NCI-H2107 (cell line): ENCODE measurements around the gene MMP13.
"Not testable (repeated sequence)": the region's sequence is repeated elsewhere in the genome, so short reads cannot be mapped to it uniquely, and the experiment has no call there.

Source experiments
- DNase-seq: peaks from one replicate; lab custom pipeline; 2025; lab: John Stamatoyannopoulos, UW

Gene MMP13

DNA sequence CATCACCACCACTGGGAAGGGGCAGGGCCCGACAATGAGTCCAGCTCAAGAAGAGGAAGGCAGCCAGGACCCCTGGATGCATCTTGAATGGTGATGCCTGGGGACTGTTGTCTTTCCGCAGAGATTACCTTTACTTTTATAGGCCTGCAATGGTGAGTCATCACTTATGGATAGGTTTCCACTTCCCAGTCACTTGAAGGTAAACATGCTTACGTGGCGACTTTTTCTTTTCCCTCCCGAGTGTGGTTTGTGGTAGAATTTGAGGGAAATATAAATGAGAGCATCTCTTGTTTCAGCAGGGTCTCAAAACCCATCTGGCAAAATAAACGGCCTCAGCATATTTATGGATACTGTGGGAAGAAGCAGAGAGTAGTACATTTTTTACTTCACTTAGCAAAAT is at the start of gene MMP13:
Gene MMP13 (minus strand): TSS at position 109 of the 400 bp plus-strand sequence. CDS start 27 bp downstream, at position 82.
- no peak for DNase-seq

DNA sequence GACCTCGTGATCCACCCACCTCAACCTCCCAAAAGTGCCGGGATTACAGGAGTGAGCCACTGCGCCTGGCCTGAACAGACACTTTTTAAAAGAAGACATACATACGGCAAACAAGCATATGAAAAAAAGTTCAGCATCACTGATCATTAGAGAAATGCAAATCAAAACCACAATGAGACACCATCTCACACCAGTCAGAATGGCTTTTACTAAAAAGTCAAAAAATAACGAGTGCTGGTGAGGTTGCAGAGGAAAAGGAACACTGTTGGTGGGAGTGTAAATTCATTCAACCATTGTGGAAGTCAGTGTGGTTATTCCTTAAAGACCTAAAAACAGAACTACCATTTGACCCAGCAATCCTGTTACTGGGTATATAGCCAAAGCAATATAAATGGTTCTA is 48.7 kb upstream of the MMP13 start:
- not testable (repeated sequence) for DNase-seq

GRCh38 chr11:102994105-102994504 is 38.6 kb upstream of the MMP13 start:
- DNase-seq: no peak

GRCh38 chr11:102991776-102992175 is 36.2 kb upstream of the MMP13 start:
- DNase-seq: no peak

- no peak for DNase-seq
These were observed 34.6 kb upstream of the MMP13 start for GRCh38 chr11:102990145-102990544.

- DNase-seq: no peak
These were observed 34.0 kb upstream of the MMP13 start for GRCh38 chr11:102989379-102990047.

GRCh38 chr11:102986815-102987214 is 31.3 kb upstream of the MMP13 start:
- no peak for DNase-seq

- DNase-seq: no peak
These were observed 30.3 kb upstream of the MMP13 start for GRCh38 chr11:102985850-102986249.

DNA sequence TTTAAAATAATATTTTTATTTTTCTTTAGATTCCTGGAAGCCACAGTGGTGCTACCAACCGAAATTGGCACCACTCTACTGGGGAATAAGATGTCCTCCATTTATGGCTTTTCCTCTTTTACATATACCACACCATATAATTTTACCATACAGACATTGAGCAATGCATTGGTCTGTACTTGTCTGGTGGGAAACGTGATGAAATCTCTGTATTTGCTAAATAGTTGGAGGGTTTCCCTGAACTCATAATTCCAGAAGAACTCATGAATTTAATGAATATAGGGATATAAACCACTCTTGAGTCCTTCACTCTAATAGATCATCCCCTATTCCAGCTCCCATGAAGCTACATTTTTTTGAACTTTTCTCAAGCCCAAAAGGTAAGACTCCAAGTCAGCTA is 28.0 kb upstream of the MMP13 start:
- no peak for DNase-seq

DNA sequence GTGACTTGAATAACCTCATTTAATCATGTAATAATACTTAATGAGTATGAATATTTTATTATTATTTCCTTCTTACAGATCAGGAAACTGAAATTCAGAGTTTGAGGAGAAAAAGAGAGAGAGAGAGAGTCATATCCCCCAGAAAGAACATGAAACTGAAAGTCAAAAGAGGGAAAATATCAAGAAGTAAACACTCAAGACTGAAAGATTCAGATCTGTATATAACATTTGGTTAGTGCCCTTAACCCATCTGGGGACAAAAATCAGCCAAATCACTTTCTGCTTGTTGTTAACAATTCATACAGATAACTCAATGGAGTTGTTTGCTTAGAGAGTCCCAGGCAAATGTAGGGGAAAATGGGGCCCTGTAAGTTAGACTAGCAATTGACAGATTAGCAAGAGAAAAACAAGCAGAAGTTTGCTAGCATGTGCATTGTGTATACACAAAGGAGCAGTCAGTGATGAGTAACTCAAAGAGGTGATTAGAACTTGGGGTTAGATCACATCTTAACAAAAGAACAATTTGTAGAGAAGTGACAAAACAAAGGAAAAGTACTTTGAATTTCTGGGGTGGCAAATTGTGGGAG is 25.9 kb upstream of the MMP13 start:
- DNase-seq: no peak

GRCh38 chr11:102974552-102975280 is 19.2 kb upstream of the MMP13 start:
- no peak for DNase-seq

DNA sequence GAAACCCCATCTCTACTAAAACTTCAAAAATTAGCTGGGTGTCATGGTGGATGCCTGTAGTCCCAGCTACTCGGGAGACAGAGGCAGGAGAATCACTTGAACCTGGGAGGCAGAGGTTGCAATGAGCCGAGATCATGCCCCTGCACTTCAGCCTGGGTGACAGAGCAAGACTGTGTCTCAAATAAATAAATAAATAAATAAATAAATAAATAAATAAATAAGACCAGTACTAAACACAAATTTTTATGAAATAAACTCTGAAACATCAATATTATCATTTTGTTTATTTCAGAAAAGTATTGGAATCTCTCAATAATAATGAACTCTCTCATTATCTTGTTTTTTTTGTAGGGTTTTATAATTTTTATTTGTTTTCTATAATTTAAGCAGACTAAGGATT is 18.2 kb upstream of the MMP13 start:
- DNase-seq: not testable (repeated sequence)

- no peak for DNase-seq
These were observed 17.3 kb upstream of the MMP13 start for GRCh38 chr11:102972853-102973252.

DNA sequence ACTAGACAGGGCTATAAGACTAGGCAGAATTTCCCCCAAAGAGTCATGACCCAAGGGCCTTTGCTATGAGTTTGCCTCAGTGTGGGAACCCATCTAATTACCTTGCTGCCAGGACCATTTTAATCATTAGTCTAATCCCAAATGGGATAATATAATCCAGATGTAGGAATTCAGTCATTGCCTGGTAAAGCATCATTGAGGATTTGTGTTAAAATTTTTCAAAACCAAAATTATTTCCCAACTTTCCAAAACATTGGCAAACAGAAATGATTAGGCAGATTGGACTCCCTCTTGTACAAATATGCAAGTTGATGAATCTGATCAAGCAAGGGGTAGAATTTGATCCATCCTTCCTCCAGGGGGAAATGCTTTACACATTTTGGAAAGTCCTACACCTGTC is 16.2 kb upstream of the MMP13 start:
- DNase-seq: no peak

DNA sequence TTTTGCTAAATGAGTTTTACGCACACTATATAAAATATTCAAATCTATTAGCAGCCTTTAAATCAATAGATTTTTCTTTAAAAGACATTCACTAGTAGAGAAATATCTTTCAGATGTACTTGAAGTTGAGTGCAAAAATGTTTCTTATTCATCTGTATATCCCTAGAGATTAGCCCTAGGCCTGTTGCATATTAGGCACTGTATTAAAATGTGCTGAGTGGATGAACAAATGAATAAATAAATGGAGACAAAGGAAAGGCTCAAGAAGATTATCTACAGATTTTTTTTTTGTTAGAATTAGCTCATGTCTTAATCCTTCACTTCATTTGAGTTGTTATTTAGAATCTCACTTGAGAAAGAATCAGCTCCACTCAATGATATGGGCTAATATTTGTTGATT is 12.0 kb upstream of the MMP13 start:
- DNase-seq: no peak

- no peak for DNase-seq
These were observed 10.5 kb upstream of the MMP13 start for GRCh38 chr11:102966011-102966410.

DNA sequence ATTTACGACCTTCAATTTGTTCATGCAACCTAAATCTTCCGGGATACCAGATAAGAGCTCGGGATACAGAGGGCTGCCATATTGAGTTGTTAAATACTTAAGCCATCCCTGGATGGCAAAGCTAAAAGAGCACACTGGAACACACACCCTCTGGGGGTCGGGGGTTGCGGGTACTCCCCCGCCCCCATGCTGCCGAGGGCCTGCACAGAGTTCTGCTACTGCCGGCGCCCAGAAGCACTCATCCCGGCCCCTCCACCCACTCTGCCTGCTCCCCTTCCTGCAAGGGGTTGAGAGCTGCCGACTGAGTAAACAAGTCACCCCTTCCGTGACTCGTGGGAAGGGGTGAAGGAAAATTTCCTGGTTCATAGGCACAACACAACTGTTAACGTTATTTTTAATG is 9.3 kb upstream of the MMP13 start:
- DNase-seq: no peak

- no peak for DNase-seq
These were observed 2.4 kb upstream of the MMP13 start for GRCh38 chr11:102957953-102958352.

DNA sequence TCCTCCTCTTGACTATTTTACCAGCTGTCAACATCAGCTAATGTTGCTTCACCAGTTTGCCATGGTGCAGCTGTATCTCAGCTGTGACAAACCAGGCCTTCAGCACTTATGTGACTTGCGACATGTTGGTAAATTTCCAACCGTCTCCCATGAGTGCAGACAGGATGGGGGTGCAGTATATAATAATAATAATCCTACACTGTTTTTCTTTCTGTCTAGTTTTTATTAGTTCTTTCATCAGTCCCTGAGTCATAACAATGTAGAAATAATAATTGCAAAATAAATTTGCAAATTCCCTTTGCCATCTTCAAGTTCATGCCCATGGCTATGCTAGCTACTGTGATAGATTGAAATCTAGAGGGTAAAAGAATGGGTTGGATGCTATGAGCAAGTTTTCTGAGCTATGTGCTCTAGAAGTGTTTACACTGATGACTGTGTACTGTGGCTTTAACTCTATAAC is 4.9 kb downstream of the MMP13 start:
- no peak for DNase-seq

- no peak for DNase-seq
These were observed 9.3 kb downstream of the MMP13 start for GRCh38 chr11:102946237-102946636.

- no peak for DNase-seq
These were observed 14.6 kb downstream of the MMP13 start for GRCh38 chr11:102940714-102941588.

DNA sequence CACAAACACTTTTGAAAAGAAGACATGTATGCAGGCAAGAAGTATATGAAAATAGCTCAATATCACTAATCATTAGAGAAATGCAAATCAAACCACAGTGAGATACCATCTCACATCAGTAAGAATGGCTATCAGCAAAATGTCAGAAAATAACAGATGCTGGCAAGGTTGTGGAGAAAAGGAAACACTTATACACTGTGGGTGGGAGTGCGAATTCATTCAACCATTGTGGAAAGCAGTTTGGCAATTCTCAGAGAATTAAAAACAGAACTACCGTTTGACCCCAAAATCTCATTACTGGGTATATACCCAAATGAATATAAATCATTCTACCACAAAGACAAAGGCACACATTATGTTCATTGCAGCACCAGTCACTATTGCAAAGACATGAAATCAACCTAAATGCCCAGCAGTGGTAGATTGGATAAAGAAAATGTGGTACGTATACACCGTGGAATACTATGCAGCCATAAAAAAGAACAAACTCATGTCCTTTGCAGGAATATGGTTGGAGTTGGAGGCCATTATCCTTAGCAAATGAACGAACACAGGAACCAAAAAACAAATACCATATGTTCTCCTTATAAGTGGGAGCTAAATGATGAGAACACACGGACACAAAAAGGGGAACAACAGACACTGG is 18.5 kb downstream of the MMP13 start:
- no peak for DNase-seq
